Tibial nerve (tissue), 3 donors: ENCODE results near the gene FAM227B.

Source experiments
- POLR2A ChIP-seq, 2 donors: fragments of 450-650 bp; IDR thresholded peaks; one replicate each; pipeline ENCODE4 v1.6.1; 2017; ENCODE audit warnings: antibody characterized with exemption in 2 of 2, mild to moderate bottlenecking in 2 of 2, moderate library complexity in 2 of 2
- TF ChIP-seq, protein P1 (sequence below), 5 experiments: fragments of 200-600 bp in 3 of 5; fragments of 450-650 bp in 2 of 5; sonication (generic) in 3 of 5; IDR thresholded peaks; one replicate each; pipeline ENCODE4 v1.5.1; 2016 to 2019; ENCODE audit warnings: antibody characterized with exemption in 5 of 5, mild to moderate bottlenecking in 3 of 5, moderate library complexity in 2 of 5

GRCh38 chr15:49379996-49380395, 240.6 kb downstream of the FAM227B start:
- TF ChIP-seq, protein P1, sequence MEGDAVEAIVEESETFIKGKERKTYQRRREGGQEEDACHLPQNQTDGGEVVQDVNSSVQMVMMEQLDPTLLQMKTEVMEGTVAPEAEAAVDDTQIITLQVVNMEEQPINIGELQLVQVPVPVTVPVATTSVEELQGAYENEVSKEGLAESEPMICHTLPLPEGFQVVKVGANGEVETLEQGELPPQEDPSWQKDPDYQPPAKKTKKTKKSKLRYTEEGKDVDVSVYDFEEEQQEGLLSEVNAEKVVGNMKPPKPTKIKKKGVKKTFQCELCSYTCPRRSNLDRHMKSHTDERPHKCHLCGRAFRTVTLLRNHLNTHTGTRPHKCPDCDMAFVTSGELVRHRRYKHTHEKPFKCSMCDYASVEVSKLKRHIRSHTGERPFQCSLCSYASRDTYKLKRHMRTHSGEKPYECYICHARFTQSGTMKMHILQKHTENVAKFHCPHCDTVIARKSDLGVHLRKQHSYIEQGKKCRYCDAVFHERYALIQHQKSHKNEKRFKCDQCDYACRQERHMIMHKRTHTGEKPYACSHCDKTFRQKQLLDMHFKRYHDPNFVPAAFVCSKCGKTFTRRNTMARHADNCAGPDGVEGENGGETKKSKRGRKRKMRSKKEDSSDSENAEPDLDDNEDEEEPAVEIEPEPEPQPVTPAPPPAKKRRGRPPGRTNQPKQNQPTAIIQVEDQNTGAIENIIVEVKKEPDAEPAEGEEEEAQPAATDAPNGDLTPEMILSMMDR (IDR thresholded peaks at IDR 0.05), result no peak
- no peak for TF ChIP-seq POLR2A (IDR thresholded peaks at IDR 0.05)
